PC-9 (cell line): Measurements from ENCODE around the gene JAG1. TPM values are rescaled to one million over a fixed set of nuclear protein-coding genes. Genes with fewer than 3 reads are reported as not detected.

ENCODE experiments used
- BruUV-seq: library from RNA; stranded (reverse); fragments of 400-500 nt; replicated peaks from 2 replicates; lab custom pipeline; 2021; lab: Mats Ljungman, UMichigan
- CTCF ChIA-PET: fragments of 300-600 bp; sonication (Branson Sonifier 250); formaldehyde crosslinking; loops from one replicate; lab custom pipeline; 2022; ENCODE audit warnings: antibody characterized with exemption; lab: Charles Lee
- POLR2A ChIA-PET: fragments of 300-600 bp; sonication (Branson Sonifier 250); formaldehyde crosslinking; loops from one replicate; lab custom pipeline; 2022; ENCODE audit warnings: antibody characterized with exemption; ENCODE audit not compliant: unreplicated experiment; lab: Charles Lee
- DNase-seq, 2 experiments: peaks; one replicate each; pipeline versions ENCODE4 v3.0.0 to v3.0.0-alpha.2; 2015 to 2022; ENCODE audit warnings: mixed read lengths in 1 of 2
- H2AFZ ChIP-seq: fragments of 200-600 bp; sonication (generic); 2 replicates; pipeline ENCODE4 v1.8.1; 2017; ENCODE audit warnings: antibody characterized with exemption
- H3F3A ChIP-seq: fragments of 200-600 bp; sonication (generic); 2 replicates; pipeline ENCODE4 v1.8.1; 2017; ENCODE audit warnings: antibody characterized with exemption, mild to moderate bottlenecking, low read depth; ENCODE audit not compliant: insufficient read depth
- H3K27ac ChIP-seq: fragments of 200-600 bp; sonication (generic); 2 replicates; pipeline ENCODE4 v1.6.1; 2016; ENCODE audit warnings: mixed run types
- H3K27me3 ChIP-seq: fragments of 200-600 bp; sonication (generic); 2 replicates; pipeline ENCODE4 v1.6.1; 2016; ENCODE audit warnings: low read depth, mixed run types; ENCODE audit not compliant: insufficient read depth
- H3K36me3 ChIP-seq: fragments of 200-600 bp; sonication (generic); 2 replicates; pipeline ENCODE4 v1.6.1; 2016; ENCODE audit warnings: low read depth, mixed run types
- H3K4me1 ChIP-seq: fragments of 200-600 bp; sonication (generic); replicated peaks from 2 replicates; pipeline ENCODE4 v1.6.1; 2016; ENCODE audit warnings: mixed run types; ENCODE audit not compliant: insufficient read depth
- H3K4me2 ChIP-seq: fragments of 200-600 bp; sonication (generic); 2 replicates; pipeline ENCODE4 v1.6.1; 2017; ENCODE audit warnings: mixed run types
- H3K4me3 ChIP-seq: fragments of 200-600 bp; sonication (generic); 2 replicates; pipeline ENCODE4 v1.6.1; 2016; ENCODE audit warnings: mixed run types
- H3K79me2 ChIP-seq: fragments of 200-600 bp; sonication (generic); 2 replicates; pipeline ENCODE4 v1.6.1; 2017; ENCODE audit warnings: low read depth, mixed run types
- H3K9me2 ChIP-seq: fragments of 200-600 bp; sonication (generic); 2 replicates; pipeline ENCODE4 v1.8.1; 2017; ENCODE audit warnings: mild to moderate bottlenecking; ENCODE audit not compliant: insufficient read depth
- H3K9me3 ChIP-seq: fragments of 200-600 bp; sonication (generic); 2 replicates; pipeline ENCODE4 v1.8.1; 2016; ENCODE audit warnings: low read depth; ENCODE audit not compliant: insufficient read depth
- H4K20me1 ChIP-seq: fragments of 200-600 bp; sonication (generic); 2 replicates; pipeline ENCODE4 v1.8.1; 2017; ENCODE audit not compliant: insufficient read depth
- EZH2 ChIP-seq: fragments of 200-600 bp; sonication (generic); IDR thresholded peaks from 2 replicates; pipeline ENCODE4 v1.8.0; 2017; ENCODE audit warnings: antibody characterized with exemption, low read depth
- intact Hi-C: fragments of 100-400 bp; cut with micrococcal nuclease; formaldehyde crosslinking; loops from one replicate; pipeline ENCODE4 v1.10.0; 2022; ENCODE audit not compliant: unreplicated experiment
- total RNA-seq: library from RNA; stranded (reverse); gene quantifications from 2 replicates; pipeline ENCODE4 v1.2.3, GENCODE V29; 2021
- TF ChIP-seq, protein P1 (sequence below): fragments of 200-600 bp; sonication (generic); conservative IDR thresholded peaks from 2 replicates; pipeline ENCODE4 v1.6.1; 2017; ENCODE audit warnings: mixed run types, antibody characterized with exemption, mild to moderate bottlenecking, moderate library complexity

Gene JAG1
- total RNA-seq, 1 experiment from 2014 or later = 42.9 TPM

DNA sequence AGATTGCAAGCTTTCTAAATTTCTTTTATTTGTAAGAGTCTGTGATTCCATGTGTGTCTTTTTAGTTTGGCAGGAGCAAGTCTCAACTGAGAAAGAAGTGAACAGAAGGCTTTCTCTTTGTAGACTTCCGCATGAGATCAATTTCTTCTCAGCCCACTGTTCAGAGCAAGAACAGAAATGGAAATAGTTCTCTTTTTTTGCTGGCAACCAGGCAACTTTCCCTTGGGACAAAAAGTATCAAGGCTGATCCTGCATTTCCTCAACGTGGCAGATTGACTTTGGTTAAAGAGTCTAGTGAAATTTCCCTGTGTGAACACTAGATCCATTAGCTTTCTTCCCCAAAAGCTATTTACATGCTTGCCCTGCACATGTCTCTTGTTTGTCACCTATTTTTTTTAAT lies 46.8 kb upstream of the JAG1 start:
- H3F3A ChIP-seq = no peaks in the 10 kb centered on the region
- H3K4me1 ChIP-seq = peaks cover 18% of the 10 kb centered on the region; the same call in 1 of the 2 replicates
- H4K20me1 ChIP-seq = no peaks in the 10 kb centered on the region
- H2AFZ ChIP-seq = no peak overlapping the region
- BruUV-seq = no TSS peak
- H3K4me2 ChIP-seq = no peak overlapping the region
- DNase-seq = no peak
- no peaks in the 10 kb centered on the region for H3K9me3 ChIP-seq
- H3K79me2 ChIP-seq = no peaks in the 10 kb centered on the region
- no peaks in the 10 kb centered on the region for H3K36me3 ChIP-seq
- no peaks in the 10 kb centered on the region for H3K9me2 ChIP-seq
- ChIA-PET CTCF (no interaction called here), POLR2A (no interaction called here)
- H3K27me3 ChIP-seq = no peaks in the 10 kb centered on the region
- H3K27ac ChIP-seq = no peak overlapping the region
- H3K4me3 ChIP-seq = no peak overlapping the region
- intact Hi-C loops = no loop called here
- TF ChIP-seq, protein P1, sequence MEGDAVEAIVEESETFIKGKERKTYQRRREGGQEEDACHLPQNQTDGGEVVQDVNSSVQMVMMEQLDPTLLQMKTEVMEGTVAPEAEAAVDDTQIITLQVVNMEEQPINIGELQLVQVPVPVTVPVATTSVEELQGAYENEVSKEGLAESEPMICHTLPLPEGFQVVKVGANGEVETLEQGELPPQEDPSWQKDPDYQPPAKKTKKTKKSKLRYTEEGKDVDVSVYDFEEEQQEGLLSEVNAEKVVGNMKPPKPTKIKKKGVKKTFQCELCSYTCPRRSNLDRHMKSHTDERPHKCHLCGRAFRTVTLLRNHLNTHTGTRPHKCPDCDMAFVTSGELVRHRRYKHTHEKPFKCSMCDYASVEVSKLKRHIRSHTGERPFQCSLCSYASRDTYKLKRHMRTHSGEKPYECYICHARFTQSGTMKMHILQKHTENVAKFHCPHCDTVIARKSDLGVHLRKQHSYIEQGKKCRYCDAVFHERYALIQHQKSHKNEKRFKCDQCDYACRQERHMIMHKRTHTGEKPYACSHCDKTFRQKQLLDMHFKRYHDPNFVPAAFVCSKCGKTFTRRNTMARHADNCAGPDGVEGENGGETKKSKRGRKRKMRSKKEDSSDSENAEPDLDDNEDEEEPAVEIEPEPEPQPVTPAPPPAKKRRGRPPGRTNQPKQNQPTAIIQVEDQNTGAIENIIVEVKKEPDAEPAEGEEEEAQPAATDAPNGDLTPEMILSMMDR = no peak
- TF ChIP-seq EZH2 = no peak

DNA sequence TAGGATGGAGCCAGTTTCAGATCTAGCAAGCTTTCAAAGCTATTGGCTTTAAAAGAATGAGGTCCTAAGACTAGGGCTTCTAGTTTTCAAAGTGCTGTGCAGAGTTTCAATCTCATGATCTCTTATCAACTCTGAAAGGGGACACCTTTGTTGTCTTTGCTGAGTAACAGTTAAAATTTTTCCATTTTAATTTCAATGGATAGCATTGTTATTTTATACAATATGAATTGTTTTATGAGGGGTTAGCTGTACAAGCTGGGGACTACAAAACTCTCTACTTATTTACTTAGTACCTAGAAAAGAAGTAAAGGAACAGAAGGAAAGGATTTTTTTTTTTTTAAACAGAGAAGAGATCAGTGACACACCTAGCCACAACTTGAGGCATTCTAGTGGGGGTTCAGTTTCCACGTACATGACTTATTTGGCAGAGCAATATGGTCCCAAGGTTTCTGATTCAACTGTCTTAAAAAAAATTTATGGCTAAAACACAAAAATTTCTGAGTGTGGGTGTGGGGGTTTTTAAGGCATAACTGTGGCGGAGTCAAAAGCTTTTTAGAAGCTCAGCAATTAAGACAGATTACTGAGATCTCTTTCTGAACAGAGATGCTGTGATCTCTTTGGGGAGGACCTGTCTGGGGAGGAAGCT lies 46.1 kb upstream of the JAG1 start:
- no TSS peak for BruUV-seq
- Histone ChIP-seq H4K20me1 (no peaks in the 10 kb centered on the region), H3F3A (no peaks in the 10 kb centered on the region), H3K9me3 (no peaks in the 10 kb centered on the region), H3K27ac (no peak overlapping the region), H3K79me2 (no peaks in the 10 kb centered on the region), H2AFZ (no peak overlapping the region), H3K9me2 (no peaks in the 10 kb centered on the region), H3K4me3 (no peak overlapping the region), H3K4me2 (no peak overlapping the region), H3K27me3 (no peaks in the 10 kb centered on the region), H3K36me3 (no peaks in the 10 kb centered on the region), H3K4me1 (peaks cover 25% of the 10 kb centered on the region)
- DNase-seq = no peak
- TF ChIP-seq, protein P1 = no peak
- no peak for TF ChIP-seq EZH2
- ChIA-PET POLR2A (no interaction called here), CTCF (no interaction called here)
- intact Hi-C loops = no loop called here

DNA sequence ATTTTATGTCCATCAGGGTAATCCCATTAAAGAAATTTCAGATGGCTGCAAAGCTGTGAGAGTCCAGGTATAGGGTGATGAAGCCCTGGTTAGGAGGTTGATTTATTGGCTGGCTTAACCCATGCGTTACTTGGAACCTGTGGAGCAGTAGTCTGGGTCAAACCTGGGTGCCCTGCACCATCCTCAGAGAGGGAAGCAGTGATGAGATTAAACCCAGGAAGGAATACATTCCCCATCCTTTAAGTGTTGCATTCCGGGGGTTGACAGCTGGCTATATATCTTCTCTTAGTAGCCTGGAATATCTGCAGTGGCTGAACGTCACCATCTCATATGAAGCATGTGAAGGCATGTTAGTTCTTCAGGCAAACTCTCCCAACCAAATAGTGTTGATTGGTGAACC lies 44.9 kb upstream of the JAG1 start:
- POLR2A ChIA-PET = no interaction called here
- Histone ChIP-seq H3K36me3 (no peaks in the 10 kb centered on the region), H3K4me3 (no peak overlapping the region), H3F3A (peaks cover 3% of the 10 kb centered on the region; the same call in 1 of the 2 replicates), H4K20me1 (no peaks in the 10 kb centered on the region), H3K9me2 (no peaks in the 10 kb centered on the region), H3K27me3 (no peaks in the 10 kb centered on the region), H3K9me3 (no peaks in the 10 kb centered on the region), H3K27ac (no peak overlapping the region), H2AFZ (no peak overlapping the region), H3K4me2 (no peak overlapping the region), H3K79me2 (no peaks in the 10 kb centered on the region), H3K4me1 (peaks cover 32% of the 10 kb centered on the region)
- TF ChIP-seq, protein P1 = no peak
- TF ChIP-seq EZH2 = no peak
- no peak for DNase-seq
- intact Hi-C loops = no loop called here
- CTCF ChIA-PET = no interaction called here
- no TSS peak for BruUV-seq
